Left renal cortex interstitium (tissue), 4 donors: ENCODE measurements around the gene RNF213. TPM values are rescaled to one million over a fixed set of nuclear protein-coding genes. Genes with fewer than 3 reads are reported as not detected.
"Not testable (repeated sequence)": the region's sequence is repeated elsewhere in the genome, so short reads cannot be mapped to it uniquely, and the experiment has no call there.

Source experiments
- DNase-seq, 4 donors: peaks; one replicate each; pipeline ENCODE4 v3.0.0-alpha.2; 2013; ENCODE audit warnings: low read depth in 4 of 4, low spot score in 2 of 4, missing footprints in 1 of 4
- polyA plus RNA-seq, 4 donors: library from polyadenylated mRNA; unstranded; fragments of 120-200 nt; gene quantifications; one replicate each; pipeline ENCODE4 v1.2.1, GENCODE V29; 2013; ENCODE audit not compliant: insufficient read length in 4 of 4

RNF213 gene
- polyA plus RNA-seq, 4 donors, result 47.0 to 94.1 (median 69.6) TPM

- no peak for DNase-seq
These were observed 11.6 kb upstream of the RNF213 start for GRCh38 chr17:80248894-80249710.

GRCh38 chr17:80251966-80252365 lies 8.7 kb upstream of the RNF213 start:
- no peak for DNase-seq

GRCh38 chr17:80252871-80253270 lies 7.8 kb upstream of the RNF213 start:
- DNase-seq, result no peak

GRCh38 chr17:80253631-80254395 lies 6.8 kb upstream of the RNF213 start:
- no peak for DNase-seq

- peak in 2 of 4 donors; percentile 42 to 74 for DNase-seq
These were observed 6.0 kb upstream of the RNF213 start for GRCh38 chr17:80254396-80255251.

- DNase-seq, result no peak
These were observed 4.7 kb upstream of the RNF213 start for GRCh38 chr17:80256034-80256350.

GRCh38 chr17:80257716-80258213 lies 2.9 kb upstream of the RNF213 start:
- no peak for DNase-seq

GRCh38 chr17:80258296-80258695 lies 2.4 kb upstream of the RNF213 start:
- not testable (repeated sequence) for DNase-seq

- no peak for DNase-seq
These were observed 1.1 kb upstream of the RNF213 start for GRCh38 chr17:80259457-80260068.

GRCh38 chr17:80260069-80260535 lies 550 bp upstream of the RNF213 start:
- no peak for DNase-seq

GRCh38 chr17:80261159-80261894 lies 675 bp downstream of the RNF213 start:
- DNase-seq, result no peak

GRCh38 chr17:80261895-80262279 lies 1.2 kb downstream of the RNF213 start:
- DNase-seq, result no peak

GRCh38 chr17:80262291-80262690 lies 1.6 kb downstream of the RNF213 start:
- DNase-seq, result no peak

- no peak for DNase-seq
These were observed 2.2 kb downstream of the RNF213 start for GRCh38 chr17:80262775-80263244.

- peak in 2 of 4 donors; percentile 79 to 88 for DNase-seq
These were observed 2.9 kb downstream of the RNF213 start for GRCh38 chr17:80263253-80264204.

- DNase-seq, result no peak
These were observed 3.8 kb downstream of the RNF213 start for GRCh38 chr17:80264205-80265075.
